Measurements from ENCODE around the gene ARHGAP33.
A peak's percentile ranks its signal among the peaks of the same experiment; 100 is the strongest.

Gene ARHGAP33, protein sequence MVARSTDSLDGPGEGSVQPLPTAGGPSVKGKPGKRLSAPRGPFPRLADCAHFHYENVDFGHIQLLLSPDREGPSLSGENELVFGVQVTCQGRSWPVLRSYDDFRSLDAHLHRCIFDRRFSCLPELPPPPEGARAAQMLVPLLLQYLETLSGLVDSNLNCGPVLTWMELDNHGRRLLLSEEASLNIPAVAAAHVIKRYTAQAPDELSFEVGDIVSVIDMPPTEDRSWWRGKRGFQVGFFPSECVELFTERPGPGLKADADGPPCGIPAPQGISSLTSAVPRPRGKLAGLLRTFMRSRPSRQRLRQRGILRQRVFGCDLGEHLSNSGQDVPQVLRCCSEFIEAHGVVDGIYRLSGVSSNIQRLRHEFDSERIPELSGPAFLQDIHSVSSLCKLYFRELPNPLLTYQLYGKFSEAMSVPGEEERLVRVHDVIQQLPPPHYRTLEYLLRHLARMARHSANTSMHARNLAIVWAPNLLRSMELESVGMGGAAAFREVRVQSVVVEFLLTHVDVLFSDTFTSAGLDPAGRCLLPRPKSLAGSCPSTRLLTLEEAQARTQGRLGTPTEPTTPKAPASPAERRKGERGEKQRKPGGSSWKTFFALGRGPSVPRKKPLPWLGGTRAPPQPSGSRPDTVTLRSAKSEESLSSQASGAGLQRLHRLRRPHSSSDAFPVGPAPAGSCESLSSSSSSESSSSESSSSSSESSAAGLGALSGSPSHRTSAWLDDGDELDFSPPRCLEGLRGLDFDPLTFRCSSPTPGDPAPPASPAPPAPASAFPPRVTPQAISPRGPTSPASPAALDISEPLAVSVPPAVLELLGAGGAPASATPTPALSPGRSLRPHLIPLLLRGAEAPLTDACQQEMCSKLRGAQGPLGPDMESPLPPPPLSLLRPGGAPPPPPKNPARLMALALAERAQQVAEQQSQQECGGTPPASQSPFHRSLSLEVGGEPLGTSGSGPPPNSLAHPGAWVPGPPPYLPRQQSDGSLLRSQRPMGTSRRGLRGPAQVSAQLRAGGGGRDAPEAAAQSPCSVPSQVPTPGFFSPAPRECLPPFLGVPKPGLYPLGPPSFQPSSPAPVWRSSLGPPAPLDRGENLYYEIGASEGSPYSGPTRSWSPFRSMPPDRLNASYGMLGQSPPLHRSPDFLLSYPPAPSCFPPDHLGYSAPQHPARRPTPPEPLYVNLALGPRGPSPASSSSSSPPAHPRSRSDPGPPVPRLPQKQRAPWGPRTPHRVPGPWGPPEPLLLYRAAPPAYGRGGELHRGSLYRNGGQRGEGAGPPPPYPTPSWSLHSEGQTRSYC

DNA sequence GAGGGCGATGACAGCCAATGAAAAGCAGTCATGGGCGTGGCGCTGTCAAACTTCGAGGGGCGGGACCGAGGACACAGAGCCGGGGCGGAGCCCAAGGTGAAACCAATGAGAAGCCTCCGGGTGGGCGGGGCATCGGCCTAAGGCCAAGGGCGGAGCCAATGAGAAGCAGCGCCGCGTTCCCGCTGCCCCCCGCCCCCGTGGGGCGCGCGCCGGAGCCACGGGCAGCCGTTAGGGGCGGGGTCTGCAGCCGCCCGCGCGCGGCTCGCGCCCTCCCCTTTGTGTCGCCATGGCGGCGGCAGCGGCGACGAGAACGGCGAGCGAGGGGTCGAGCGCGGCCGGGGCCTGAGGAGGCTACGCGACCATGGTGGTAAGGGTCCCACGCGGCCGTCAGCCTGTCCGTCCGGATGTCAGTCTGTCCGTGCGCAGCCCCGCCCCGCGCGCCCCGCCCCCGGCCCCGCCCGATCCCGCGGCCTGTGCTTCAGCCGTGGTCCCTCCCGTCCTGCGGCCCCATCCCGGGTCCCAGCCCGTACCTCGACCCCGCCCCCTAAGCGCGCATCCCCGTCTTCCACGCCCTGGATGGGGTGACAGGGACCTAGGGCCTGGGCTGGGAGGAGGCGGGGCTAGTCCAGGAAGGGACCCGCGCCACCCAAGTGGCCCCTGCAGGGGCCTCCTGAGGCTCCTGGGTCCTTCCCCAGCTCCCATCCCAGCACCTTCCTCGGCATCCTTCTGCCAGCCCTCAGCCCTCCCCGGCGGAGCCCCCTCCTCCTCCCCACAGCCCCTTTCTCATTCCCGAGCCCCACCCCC lies at the start of gene ARHGAP33:
ARHGAP33 (plus strand) TSS at position 267 of the 804 bp plus-strand sequence; CDS start at position 362, 95 bp downstream.
- peak; percentile 99 to 100 for DNase-seq

- no peak for DNase-seq
These were observed 48.1 kb upstream of the ARHGAP33 start for GRCh38 chr19:35727053-35727955.

DNA sequence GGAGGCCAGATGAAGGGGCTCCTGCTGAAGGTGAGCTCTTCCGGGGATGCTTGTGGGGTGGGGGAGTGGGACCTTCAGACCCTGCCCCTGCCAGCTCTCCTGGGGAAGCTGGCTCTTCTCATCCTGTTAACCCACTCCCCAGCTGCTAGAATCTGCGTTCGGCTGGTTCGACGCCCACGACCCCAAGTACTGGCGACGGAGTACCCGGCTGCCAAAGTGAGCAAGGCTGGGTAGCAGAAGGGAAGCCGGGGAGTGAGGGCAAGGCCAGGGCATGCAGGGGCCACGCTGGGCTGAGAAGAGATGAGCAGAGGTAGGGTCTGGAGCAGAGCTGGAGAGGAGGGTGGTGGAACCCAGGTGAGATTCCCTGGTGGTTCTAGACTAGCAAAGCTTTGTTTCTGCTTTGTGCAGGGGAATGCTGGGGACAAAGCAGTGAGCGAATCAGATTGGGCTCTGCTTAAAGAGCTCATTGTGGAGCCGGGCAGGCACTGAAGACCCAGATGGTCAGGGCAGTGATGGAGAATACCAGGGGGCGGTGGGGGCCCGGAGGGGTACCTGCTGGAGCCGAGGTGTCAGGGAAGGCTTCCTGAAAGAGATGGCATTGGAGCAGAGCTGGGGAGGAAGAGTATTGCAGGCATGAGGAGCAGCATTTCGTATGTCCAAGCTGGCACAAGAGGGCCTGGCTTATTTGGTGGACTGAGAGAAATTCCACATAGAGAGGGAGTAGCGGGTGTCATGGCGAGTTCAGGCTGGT lies 47.2 kb upstream of the ARHGAP33 start:
- no peak for DNase-seq

- DNase-seq: no peak
These were observed 46.3 kb upstream of the ARHGAP33 start for GRCh38 chr19:35729021-35729420.

DNA sequence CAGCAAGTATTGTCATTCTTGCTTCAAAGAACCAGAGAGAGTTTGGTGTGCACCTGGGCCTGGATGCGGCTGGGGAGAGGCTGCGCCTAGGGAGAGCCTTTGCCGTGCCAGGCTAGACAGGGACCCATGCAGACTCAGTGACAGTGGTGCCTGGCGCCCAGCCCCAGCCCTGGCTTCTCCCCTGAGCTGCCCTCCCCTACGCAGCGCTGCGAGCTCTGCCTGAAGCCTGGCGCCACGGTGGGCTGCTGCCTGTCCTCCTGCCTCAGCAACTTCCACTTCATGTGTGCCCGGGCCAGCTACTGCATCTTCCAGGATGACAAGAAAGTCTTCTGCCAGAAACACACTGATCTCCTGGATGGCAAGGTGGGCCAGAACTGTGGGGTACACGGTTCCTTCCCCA lies 45.6 kb upstream of the ARHGAP33 start:
- DNase-seq: no peak

DNA sequence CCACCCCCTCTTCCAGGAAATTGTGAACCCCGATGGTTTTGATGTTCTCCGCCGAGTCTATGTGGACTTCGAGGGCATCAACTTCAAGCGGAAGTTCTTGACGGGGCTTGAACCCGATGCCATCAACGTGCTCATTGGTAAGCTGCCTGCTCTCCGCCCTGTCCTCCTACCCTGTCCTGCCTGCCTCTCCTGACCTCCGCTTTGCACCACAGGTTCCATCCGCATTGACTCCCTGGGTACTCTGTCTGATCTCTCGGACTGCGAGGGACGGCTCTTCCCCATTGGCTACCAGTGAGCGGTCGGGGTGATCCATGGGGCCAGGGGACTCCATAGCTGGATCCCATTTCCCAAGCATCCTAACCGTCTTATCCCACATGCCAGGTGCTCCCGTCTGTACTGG lies 45.0 kb upstream of the ARHGAP33 start:
- no peak for DNase-seq

- DNase-seq: no peak
These were observed 44.0 kb upstream of the ARHGAP33 start for GRCh38 chr19:35731353-35731752.

DNA sequence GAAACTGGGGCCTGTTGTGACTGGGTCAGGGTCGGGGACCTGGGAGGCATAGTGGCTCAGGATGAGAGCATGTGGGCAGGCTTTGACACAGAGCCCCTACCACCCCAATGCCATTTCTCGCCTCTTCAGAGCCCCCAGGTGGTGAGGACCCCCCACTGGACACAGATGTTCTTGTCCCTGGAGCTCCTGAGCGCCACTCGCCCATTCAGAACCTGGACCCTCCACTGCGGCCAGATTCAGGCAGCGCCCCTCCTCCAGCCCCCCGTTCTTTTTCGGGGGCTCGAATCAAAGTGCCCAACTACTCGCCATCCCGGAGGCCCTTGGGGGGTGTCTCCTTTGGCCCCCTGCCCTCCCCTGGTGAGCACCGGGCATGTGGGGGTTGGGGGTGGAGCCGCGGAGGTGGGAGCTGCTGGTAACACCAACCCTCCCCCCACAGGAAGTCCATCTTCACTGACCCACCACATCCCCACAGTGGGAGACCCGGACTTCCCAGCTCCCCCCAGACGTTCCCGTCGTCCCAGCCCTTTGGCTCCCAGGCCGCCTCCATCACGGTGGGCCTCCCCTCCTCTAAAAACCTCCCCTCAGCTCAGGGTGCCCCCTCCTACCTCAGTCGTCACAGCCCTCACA lies 43.5 kb upstream of the ARHGAP33 start:
- DNase-seq: no peak

DNA sequence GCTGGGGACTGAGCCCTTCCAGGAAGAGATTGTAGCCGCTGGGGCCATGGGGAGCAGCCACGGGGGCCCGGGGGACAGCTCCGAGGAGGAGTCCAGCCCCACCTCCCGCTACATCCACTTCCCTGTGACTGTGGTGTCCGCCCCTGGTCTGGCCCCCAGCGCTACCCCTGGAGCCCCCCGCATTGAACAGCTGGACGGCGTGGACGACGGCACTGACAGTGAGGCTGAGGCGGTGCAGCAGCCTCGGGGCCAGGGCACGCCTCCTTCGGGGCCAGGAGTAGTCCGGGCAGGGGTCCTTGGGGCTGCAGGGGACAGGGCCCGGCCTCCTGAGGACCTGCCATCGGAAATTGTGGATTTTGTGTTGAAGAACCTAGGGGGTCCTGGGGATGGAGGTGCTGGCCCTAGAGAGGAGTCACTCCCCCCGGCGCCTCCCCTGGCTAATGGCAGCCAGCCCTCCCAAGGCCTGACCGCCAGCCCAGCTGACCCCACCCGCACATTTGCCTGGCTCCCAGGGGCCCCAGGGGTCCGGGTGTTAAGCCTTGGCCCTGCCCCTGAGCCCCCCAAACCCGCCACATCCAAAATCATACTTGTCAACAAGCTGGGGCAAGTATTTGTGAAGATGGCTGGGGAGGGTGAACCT lies 42.7 kb upstream of the ARHGAP33 start:
- no peak for DNase-seq

- DNase-seq: no peak
These were observed 41.9 kb upstream of the ARHGAP33 start for GRCh38 chr19:35733180-35734125.

DNA sequence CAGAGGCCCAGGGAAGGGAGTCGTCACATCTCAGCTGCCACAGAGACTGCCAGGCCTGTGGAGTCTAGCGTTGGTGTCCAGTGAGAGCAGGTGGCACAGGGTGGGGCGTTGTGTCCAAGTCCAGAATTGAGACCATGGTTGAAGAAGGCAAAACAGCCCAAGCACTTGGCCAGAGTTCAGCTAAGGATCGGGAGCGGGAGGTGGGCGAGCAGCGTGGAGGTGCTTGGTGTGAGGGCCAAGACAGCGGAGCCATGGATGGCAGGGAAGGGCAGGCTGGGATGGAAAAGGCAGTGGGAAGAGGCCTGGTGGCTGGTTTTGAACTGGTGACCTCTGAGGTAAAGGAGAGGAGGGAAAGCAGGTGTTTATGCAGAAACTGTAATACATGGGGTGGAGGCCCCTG lies 41.1 kb upstream of the ARHGAP33 start:
- no peak for DNase-seq

DNA sequence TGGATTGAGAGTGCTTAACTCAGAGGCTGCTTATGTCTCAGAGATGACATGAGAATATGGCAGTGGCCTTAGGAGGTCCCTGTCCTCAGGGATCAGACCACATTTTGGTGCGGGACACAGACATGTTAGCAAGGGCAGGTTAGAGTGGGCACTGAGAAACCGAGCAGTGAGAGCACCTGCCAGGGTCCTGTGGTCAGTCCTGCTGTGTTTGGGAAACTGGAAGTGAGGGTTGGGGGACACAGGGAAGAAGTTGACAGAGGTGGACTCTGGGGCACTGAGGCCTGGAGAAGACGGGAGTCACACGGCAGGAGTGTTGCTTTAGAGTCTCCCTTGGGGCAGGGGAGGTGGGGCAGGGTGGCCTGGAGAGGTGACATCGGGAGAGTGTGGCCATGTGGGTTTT lies 40.5 kb upstream of the ARHGAP33 start:
- DNase-seq: no peak

- no peak for DNase-seq
These were observed 38.2 kb upstream of the ARHGAP33 start for GRCh38 chr19:35736913-35737886.

DNA sequence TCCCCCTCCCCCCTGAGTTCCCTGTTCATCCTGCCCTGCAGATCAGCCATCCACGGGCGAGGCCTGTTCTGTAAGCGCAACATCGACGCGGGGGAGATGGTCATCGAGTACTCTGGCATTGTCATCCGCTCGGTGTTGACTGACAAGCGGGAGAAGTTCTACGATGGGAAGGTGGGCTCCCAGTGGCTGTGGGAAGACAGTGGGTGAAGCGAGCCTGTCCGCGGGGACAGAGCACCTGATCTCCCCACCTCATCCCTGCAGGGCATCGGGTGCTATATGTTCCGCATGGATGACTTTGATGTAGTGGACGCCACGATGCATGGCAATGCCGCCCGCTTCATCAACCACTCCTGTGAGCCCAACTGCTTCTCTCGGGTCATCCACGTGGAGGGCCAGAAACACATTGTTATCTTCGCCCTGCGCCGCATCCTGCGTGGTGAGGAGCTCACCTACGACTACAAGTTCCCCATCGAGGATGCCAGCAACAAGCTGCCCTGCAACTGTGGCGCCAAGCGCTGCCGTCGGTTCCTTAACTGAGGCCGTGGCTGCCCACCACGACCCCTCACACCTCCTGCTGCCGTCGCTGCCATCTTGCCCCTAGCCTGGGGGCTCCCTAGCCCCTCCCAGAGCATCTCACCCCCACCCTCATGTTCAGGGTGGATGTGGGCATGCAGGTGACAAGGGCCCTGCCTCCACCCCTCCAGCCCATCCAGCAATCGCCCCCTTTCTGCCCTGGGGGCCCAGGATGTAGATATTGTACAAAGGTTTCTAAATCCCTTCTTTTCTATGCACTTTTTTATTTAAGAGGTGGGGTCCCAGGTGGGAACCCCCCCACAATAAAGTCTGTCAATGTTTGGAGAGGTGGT lies 37.1 kb upstream of the ARHGAP33 start:
- DNase-seq: no peak

DNA sequence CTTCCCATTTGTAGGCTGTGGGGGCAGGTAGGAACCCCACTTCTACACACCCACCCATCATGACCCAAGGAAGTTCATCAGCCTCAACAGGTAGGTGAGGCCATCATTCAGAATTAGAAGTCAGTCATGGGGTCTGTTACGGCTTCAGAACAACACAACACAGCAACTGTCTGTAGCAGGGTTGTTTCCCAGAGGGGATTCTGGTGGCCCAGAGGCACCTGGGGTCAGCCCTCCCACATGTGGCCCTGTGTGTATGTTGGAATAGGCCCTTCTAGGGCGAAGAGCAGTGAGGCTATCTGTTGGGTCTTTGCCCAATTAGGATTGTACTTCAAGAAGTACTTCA lies 36.5 kb upstream of the ARHGAP33 start:
- DNase-seq: no peak

Measured in stimulated activated CD4-positive, alpha-beta T cell treated with anti-CD3 and anti-CD28 coated beads, Interleukin-2, amount 100 ng/mL, for 48 hours (primary cell).